Islet of Langerhans (tissue), 1 donor: ENCODE measurements around the gene SP100.
"Not testable (repeated sequence)": the region's sequence is repeated elsewhere in the genome, so short reads cannot be mapped to it uniquely, and the experiment has no call there.

Source experiments
- FAIRE-seq: peaks from one replicate; lab custom pipeline; 2011; peaks lifted over from hg19 to GRCh38; lab: Jason Lieb, UNC

The SP100 gene

GRCh38 chr2:230459216-230459615 is 43.2 kb downstream of the SP100 start:
- no peak for FAIRE-seq

DNA sequence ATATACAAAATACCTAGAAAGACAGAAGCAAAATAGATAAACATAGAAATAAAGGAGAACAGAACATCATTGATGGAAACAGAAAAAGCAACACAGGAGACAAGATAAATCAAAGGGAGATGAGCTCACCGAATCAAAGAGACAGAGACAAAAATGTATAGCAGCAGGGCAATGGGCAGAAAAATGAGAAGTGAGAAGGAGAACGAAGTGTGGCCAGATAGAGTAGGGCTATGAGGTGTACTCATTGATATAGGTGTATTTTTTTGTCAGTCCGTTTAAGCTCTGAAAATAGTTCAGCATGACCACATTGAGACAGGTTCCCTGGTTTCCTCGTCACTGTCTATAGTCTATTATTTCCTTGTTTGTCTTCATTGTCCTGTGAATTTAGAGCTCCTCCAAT is 55.1 kb downstream of the SP100 start:
- FAIRE-seq: no peak

GRCh38 chr2:230472621-230473018 is 56.6 kb downstream of the SP100 start:
- no peak for FAIRE-seq

DNA sequence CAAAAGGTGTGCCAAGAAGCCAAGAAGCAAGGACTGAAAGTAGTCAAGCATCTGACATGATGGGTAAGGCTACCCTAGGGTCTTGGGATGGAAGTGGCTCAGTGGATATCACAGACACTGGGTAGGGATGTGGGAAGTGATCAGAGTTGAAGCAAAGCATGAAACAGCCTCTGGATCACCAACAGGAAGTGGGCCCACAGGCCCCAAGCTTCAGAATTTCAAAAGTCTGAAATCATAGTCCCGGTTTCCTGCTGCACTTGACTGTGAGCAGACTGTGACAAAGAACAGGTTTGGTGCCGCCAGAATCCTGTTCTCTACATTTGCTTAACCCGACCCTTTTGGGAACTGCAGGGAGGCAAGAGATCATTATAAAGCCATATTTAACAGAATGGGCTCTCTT is 57.4 kb downstream of the SP100 start:
- FAIRE-seq: no peak

DNA sequence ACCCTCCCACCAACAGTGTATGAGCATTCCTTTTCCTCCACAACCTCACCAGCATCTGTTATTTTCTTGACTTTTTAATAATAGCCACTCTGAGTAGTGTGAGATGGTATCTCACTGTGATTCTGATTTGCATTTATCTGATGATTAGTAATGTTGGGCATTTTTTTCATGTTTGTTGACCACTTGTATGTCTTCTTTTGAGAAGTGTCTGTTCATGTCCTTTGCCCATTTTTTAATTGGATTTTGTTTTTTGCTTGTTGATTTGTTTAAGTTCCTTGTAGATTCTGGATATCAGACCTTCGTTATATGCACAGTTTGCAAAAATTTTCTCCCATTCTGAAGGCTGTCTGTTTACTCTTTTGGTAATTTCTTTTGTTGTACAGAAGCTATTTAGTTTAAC is 59.1 kb downstream of the SP100 start:
- no peak for FAIRE-seq

DNA sequence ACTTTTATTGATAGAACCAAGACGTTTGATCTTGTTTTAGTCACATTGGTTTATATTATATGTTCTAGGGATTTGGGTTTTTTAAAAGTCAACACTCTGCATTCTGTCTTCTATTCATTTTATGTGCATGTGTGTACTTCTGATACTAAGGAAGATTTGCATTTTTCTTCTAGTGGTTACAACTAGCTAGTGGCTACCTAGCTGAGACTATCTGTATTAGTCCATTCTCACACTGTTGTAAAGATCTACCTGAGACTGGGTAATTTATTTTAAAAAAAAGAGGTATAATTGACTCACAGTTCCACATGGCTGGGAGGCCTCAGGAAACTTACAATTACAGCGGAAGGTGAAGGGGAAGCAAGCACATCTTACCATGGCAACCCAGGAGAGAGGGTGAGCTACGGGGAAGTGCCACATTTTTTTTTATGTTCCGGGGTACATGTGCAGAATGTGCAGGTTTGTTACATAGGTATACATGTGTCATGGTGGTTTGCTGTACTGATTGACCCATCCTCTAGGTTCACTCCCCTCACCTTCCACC is 69.9 kb downstream of the SP100 start:
- no peak for FAIRE-seq

DNA sequence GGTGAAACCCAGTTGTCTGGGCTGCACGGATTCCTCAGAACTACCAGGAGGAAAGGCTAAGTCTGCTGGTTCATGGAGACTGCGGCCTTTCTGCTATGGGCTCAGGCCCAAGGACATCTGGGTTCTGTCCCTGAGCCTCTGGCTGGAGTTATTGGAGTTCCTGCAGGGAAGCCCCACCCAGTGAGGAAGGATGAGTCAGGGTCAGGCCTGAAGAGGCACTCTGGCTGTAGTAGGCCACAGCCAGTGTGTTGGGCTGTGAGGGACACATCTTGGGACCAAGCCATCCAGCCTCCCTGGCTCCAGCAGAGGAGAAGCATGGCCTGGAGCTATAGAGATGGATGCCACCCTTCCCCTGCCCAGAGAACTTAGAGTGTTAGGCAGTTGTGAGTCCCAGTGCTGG is 75.2 kb downstream of the SP100 start:
- FAIRE-seq: not testable (repeated sequence)

DNA sequence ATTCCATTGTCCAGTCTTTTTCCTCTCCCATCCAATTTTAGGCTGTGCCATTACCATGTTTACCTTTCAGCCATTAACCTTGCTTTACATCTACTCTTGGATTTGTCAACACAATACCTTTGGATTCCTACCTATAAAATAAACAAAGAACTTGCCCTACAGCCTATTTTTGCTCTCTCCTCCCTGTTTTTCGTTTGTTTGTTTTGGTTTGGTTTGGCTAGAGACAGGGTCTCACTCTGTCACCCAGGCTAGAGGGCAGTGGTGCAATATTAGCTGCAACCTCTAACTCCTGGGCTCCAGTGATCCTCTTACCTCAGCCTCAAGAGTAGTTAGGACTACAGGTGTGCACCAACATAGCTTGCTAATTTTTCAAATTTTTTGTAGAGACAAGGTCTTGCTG is 76.1 kb downstream of the SP100 start:
- no peak for FAIRE-seq

GRCh38 chr2:230494980-230495379 is 79.0 kb downstream of the SP100 start:
- FAIRE-seq: no peak

DNA sequence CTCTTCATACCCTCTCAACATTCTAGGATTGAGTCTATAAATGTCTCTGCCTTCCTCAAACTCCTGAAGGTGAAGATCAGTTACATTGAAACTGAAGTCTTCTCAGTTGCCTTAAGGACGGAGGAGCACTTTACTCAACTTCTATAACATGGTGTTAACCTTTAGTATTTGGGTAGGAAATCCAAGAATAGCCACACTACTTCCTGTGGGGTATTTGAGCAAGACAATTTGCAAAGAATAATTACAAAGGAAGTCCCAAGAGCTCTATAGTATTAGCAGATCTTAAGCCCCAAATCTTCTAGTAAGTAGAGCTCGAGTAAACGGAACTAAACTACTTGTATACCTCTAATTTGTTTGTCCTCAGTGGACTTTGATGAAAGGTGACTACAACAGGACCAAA is 80.9 kb downstream of the SP100 start:
- FAIRE-seq: no peak

DNA sequence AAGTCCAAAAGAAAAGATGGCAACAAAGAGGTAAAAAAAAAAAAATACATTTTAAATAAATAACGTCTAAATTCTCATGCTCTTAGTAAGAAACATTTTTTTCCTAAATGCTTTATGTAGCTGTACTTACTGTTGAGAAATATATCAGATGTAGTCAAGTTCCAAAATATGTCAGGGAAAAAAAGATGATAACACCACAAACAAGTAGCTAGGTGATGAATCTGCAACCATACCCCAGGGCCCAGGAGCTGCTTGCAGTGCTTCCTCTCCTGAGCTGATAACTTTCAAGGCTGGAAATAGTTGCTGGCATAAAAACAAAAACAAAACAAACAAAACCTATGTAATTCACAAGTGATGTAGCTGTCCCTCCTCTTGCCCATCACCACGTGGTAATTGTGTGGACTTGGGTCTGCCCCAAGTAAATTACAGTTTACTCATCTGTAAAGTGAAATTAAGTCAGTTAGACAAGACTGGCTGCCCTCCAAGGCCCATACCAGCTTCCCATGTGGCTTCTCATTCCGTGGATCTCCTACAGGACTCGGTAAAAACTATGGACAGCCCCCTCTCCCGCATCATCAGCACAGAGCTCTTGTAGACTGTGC is 82.6 kb downstream of the SP100 start:
- no peak for FAIRE-seq

DNA sequence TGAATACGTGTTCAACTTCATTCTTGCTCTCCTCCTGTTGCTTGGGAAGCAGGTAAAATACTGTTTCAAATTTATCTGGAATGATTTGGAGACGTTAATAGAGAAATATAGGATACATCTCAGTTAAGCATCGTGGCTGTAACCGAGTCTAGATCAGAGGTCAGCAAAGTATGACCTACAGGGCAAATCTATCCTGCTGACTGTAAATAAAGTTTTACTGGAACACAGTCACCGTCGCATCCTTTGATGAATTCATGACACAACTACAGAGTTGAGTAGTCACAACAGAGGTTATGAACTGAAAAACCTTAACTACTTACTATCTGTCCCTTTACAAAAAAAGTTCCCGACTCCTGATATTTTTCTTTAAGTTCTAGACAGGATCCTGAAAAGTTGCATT is 86.6 kb downstream of the SP100 start:
- no peak for FAIRE-seq

DNA sequence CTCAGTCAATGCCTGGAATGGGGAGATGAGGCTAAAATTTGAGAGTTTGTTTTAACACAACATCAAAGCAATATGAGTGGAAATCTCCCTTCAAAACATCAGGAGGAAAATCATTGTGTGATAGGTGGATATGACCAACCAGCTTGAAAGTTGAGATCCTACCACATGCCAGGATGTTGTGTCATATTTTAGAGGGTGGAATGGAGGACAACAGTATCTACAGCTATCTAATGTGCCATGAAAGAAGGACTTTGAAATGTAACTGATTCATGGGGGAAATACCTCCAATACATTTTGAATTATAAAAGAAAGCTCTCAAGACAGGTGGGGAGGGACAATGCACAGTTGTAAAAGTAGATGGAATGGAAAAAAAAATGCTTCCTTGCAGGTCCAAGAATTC is 87.8 kb downstream of the SP100 start:
- no peak for FAIRE-seq

GRCh38 chr2:230505162-230505561 is 89.2 kb downstream of the SP100 start:
- no peak for FAIRE-seq

GRCh38 chr2:230512955-230513748 is 97.2 kb downstream of the SP100 start:
- FAIRE-seq: peak; percentile 61

DNA sequence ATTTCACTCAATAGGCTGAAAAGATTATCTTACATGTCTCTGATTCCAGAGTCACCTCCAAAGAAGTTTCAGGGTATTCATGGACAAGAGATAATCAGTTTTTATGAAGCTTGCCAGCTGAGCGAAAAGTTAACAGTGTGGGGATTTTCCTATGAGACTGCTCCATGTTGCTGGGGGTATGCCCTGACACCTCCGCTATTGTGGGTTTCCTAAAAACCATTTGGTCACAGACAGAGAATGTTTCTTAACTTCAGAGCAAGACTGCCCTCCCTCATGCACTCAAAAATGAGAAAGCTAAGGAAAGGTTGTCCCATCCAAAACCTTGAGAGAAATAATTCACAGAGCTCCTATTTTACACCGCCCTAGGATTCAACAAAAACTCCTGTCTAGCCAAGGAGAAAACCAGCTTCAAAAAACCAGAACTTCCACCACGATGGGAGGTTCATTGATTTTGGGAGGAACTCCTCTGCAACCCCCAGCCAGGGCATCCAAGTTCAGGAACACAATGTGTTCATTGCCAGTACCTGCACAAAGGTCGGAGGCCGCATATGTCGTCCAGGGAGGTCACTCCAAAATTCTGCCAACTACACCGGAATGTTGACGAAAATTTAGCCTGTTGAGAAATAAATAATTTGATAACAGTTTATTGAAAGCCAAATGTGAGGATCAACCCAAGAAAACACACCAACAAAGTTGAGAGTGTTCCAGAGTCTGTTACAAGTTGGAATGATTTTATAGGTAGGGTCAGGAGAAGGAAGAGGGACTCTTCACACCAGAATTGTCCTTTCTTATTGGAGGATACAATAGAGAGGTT is 104.3 kb downstream of the SP100 start:
- no peak for FAIRE-seq

GRCh38 chr2:230520875-230521155 is 104.8 kb downstream of the SP100 start:
- FAIRE-seq: no peak

DNA sequence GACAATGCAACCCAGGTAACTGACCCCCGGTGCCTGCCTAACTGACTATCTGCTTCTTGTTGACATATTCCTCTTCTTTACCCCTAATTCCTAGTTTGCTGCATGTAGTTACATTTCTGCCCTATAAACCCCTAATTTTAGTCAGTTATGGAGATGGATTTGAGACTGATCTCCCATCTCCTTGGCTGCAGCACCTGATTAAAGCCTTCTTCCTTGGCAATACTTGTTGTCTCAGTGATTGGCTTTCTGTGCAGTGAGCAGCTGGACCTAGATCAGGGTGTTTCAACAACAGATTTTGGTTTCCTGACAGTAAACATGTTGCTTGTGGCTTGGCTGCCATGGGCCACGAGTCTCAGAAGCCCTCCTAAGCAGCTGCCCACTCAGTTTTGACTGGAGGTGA is 105.4 kb downstream of the SP100 start:
- FAIRE-seq: no peak

- FAIRE-seq: no peak
Measured at GRCh38 chr2:230525682-230526081, 109.7 kb downstream of the SP100 start.

GRCh38 chr2:230537531-230537976 is 121.6 kb downstream of the SP100 start:
- no peak for FAIRE-seq

DNA sequence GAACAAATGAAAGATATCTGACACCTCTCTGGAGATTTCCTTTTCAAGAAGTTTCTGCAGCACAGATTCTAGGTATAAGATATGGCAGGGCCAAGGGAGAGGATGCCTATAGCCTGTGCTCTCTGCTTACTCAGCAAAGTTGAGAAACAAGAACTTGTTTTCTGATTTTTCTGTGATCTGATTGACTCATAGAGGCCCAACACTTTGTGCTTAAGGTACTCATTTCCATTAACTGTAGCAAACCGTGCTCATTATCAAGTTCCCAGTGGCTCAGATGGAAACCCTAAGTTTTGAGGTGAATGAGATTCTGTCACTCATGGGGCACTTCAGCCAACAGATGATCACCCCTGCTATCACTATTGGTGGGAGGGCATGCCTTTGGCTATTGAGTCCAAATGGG is 124.3 kb downstream of the SP100 start:
- no peak for FAIRE-seq

DNA sequence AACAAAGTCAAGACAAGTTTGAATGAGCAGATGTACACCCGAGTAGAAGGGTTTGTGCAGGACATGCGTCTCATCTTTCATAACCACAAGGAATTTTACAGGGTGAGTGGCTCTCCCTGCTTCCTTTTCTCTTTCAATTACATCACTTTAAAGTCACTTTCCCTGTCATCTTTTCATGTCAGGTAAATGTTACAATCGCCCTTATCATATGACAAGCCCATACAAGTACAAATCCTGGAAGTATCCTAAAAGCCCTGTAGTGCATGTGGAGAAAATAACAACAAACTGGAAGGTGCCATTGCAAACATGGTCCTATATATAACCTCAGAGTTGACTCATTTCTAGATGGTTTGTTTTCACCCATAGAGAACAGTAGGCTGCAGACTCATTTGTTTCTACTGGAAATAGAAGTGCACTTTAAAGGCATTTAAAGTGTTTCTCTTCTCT is 126.0 kb downstream of the SP100 start:
- no peak for FAIRE-seq

DNA sequence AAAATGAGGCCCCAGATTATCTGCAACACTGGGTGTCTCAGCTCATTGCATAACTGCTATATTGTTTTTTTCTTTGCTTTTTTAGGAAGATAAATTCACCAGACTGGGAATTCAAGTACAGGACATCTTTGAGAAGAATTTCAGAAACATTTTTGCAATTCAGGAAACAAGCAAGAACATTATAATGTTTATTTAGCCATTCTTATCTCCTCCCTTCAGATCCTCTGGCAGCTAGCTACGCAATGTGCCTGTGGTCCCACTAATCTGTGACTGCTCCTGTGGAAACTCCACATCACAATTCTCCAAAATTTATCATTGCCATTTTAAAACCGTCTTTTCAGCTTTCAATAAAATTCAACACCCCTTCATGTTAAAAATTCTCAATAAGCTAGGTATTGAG is 126.8 kb downstream of the SP100 start:
- FAIRE-seq: no peak
